LNCAP (cell line): ENCODE measurements around the gene STK32B.

Experiments used
- CTCF ChIP-seq: fragments of 450-650 bp; IDR thresholded peaks from 2 replicates; pipeline ENCODE4 v1.5.1; 2017; ENCODE audit warnings: mild to moderate bottlenecking

The STK32B gene

GRCh38 chr4:5043579-5043978, 7.7 kb upstream of the STK32B start:
- TF ChIP-seq CTCF: no peak

GRCh38 chr4:5044341-5044740, 6.9 kb upstream of the STK32B start:
- TF ChIP-seq CTCF: no peak

DNA sequence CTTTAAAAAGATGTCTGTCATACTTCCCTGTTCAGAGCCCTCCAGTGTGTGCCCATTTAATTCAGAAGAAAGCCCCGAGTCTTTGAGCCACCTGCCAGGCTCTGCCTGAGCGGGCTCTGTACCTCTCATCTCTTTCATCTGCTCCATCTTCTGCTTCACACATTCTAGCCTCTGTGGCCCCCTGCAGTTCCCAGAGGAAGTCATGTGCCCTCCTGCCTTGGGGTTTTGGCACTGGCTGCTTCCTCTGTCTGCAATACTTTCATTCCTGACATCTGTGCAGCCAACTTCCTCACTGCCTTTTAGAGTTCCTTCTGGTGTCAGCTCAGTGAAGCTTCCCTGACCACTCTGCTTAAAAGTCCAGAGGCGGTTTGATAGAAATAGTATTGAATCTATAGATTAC, 6.2 kb upstream of the STK32B start:
- no peak for TF ChIP-seq CTCF

DNA sequence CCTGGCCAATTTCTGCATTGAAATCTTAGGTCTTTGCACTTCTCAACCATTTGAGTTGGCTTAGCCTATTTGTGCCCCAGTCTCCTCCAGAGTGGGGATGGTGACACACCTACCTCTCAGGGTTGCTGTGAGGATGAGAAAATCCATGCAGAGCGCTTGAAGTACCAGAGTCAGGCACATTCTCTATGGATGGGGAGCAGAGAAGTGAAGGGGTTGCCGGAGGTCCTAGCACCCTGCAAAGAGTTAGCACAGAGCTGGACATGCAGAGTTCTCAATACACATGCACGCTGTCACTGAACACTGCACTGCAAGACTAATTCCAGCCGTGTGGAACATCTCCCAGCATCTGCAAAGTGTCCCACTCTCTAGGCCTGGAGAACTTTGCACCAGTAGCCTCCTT, 2.6 kb upstream of the STK32B start:
- TF ChIP-seq CTCF: no peak

DNA sequence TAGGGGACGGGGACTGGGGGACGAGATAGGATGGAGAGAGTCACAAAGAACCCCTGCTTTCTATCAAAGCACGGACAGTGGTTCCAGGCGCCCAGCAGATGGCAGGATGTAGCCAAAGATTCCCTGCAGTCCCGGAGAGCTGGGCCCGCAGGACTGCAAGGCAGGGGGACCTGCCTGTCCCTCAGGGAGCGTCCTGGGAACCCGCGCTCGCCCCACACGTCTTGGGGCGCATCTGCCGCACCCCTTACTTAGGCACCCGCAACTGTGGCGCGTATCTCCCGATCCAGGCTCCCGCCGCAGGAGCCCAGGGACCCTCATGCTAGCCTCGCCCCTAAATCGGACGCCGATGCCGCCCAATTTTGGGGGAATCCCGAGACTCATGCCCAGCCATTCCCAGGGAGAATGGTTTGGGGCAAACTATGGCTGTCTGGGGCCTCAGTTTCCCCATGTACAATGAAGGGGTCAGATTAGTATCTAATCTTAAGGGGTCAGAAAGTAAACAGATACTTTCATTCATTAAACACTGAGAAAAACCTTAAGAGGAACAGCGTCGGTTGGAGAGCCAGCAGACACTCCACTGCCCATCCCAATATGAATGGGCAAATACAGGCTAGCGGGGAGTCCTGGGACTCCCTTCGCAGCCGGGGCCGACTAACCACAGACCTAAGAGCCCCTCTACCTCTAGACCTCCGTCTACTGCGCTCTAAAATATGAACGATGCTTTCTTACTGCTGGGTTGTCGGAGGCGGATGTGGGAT, 581 bp upstream of the STK32B start:
- peak; percentile 74 for TF ChIP-seq CTCF

- no peak for TF ChIP-seq CTCF
Measured at GRCh38 chr4:5052204-5052702, 973 bp downstream of the STK32B start.

DNA sequence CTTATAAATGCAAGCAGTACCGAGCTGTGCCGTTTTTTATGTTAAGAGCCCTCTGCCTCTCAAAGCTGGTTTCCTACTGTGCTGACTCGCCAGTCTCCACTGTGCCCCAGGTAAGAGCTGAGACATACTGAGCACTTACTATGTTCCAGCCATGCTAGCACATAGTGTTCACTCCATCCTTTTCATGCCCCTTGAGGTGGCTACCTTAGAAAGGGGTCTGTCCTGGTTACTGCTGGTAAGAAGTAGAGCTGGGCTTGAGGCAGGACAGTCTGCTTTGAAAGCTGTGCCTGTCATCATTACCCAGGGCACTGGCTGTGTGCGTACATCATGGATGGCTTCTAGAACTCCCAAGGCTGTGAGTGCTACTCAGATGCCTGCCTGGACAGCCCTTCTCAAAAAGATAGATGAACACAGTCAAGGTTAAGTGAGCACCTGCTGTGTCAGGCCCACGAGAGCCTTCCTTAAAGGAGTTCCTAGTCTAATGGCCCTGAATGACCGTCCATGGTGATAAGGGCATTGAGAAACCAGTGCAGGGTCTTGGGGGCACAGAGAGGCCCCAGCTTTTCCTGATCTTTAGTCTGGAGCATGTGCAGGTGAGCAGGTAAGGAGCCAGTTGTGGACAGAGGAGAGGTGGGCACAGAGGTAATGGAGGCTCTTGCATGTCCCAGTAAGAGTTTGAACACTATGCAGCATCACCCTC, 1.6 kb downstream of the STK32B start:
- TF ChIP-seq CTCF: no peak
